SK-N-MC (cell line): ENCODE data around the gene SULT1A2.

Experiments used
- EZH2 ChIP-seq: fragments of 200-600 bp; sonication (generic); IDR thresholded peaks from one replicate; pipeline ENCODE4 v1.6.1; 2017; ENCODE audit warnings: antibody characterized with exemption
- FOXP2 ChIP-seq: optimal IDR thresholded peaks from 2 replicates; pipeline ENCODE3; 2011; ENCODE audit warnings: mild to moderate bottlenecking, moderate library complexity; ENCODE audit not compliant: insufficient read depth; ENCODE audit errors: extremely low read length, control extremely low read depth
- POLR2AphosphoS5 ChIP-seq: IDR thresholded peaks from 2 replicates; pipeline ENCODE4 v1.6.1; 2012; ENCODE audit warnings: mild to moderate bottlenecking, low read depth, low read length, borderline replicate concordance

- TF ChIP-seq EZH2 = no peak
- no peak for TF ChIP-seq POLR2AphosphoS5
- no peak for TF ChIP-seq FOXP2
Observed at GRCh38 chr16:28556914-28557320, 39.9 kb downstream of the SULT1A2 start.
